ENCODE data around the gene SMIM10L2A. TPM values are rescaled to one million over a fixed set of nuclear protein-coding genes. Genes with fewer than 3 reads are reported as not detected.
"Not testable (repeated sequence)": the region's sequence is repeated elsewhere in the genome, so short reads cannot be mapped to it uniquely, and the experiment has no call there.

The SMIM10L2A gene
- total RNA-seq, 1 donor from 2014 or later, result 1.1 TPM

DNA sequence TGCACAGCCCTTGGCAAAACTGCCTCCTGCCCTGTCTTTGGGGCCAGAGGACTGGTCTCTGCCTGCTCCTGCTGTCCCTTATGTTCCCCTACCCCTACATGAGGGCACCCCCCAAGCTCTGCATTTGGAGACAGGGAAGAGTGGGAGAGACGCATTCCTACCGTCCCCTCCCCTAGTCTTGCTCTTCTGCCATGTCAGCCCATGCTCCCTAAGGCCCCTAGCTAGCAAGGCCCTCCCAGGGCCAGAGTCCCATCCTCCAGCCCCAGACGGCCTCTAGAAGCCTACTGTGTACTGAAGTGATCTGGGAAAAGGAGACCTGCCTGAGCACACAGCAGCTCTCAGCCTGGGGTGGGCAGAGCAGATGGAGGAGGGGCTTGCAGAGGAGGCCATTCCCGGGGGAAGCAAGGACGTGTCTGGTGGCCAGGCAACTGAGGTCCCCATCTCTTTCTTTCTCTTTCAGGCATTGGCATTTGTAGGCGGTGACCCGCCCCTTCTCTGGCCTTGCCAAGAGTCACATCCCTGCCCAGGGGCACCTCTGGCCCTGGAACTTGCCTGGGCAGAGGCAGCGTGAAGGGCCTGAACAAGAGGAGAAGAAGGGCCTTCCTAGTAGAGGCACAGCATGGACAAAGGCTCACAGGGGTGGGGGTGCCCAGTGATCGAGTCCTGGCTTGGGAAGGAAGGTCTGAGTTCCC lies 1.6 kb downstream of the SMIM10L2A start:
- DNase-seq (ENCODE audit: low spot score), result not testable (repeated sequence)

DNA sequence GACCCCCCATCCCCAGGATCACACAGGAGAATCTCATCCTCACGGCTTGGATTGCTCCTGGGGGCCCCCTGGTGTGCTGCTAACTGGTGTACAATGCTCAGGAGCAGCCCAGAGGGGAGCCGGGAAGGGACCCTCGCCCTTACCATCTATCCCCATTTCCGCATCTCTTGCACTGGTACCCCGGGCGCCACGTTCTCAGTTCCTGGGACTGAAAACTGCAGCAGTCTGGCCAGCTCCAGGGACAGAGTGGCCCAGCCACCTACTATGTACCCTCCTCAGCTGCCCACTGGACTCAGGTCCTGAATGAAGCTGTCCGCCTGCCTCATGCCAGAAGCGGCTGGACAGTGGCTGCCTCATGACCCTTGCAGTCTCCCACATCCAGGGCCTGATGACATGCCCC lies 2.7 kb downstream of the SMIM10L2A start:
- DNase-seq (ENCODE audit: low spot score), result no peak

DNA sequence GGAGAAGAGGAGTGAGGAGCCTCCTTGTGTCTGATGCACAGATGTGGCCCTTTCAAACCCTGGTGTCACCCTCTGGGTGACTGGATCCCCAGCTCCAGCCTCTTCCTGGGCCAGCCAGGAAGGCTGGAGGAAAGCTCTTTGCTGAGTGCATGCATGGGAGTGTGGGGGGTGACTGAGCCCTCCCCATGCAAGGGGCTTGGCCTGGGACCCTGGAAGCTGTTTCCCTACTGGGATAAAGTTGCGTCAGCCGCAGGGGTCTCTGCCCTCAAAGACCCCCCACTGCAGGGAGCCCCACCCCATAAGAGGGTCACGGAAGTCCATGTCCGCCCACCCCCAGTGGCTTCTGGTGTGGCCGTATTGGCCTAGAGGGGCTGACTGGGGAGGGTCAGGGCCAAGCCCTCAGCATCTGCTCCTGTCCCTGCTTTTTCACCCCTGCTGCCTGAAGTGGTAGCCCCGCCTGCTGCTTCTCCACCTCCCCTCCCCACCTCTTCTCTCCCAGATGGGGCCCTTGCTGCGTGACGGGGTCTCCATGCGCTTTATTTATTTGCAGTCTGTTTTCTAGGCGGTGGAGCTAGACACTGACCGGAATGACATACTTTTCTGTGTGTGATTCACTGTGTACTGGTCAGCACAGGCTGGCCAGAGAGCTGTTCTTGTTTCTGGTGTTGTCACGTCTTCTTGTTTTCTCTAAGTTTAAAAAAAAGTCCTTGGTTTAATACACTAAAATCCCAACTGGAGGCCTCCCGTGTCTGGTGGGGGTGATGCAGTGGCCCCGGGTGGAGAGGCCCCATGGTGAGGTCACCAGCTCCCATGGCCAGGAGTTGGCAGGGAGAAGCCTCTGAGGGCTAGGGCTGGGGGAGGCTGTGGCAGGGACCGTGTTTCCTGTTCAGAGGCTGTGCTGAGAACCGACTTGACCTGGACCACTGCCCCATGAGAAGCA lies 3.6 kb downstream of the SMIM10L2A start:
- DNase-seq (ENCODE audit: low spot score), result no peak

DNA sequence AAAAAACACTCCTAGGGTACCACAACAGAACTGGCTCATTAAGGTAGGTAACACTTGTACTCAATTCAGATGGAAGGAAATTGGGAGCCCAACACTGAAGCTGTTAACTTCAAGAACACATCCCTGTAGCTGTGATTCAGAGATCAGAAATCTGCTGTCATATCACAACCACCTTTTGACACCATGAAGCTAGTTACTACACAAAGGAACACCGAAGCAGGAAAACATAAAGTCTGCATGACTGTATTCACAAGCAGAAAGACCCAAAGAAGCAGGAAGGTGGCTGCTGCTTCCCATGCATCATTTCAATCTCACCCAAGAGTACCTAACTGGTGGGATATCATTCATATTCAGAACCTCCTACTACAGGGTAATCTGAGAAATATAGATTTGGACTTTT lies 7.7 kb downstream of the SMIM10L2A start:
- no peak for DNase-seq (ENCODE audit: low spot score)

DNA sequence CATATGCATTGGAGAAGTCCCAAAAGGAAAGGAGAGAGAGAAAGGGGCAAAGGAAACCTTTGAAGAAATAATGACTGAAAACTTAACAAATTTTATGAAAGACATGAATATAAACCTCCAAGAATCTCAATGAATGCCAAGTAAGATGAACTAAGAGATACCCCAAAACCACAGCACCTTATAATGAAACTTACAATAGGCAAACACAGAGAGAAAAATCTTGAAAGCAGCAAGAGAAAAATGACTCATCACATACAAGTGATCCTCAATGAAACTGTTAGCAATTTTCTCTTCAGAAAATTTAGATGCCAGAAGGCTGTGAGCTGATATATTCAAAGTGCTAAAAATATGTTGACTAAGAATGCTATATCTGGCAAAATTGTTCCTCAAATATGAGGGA lies 10.1 kb downstream of the SMIM10L2A start:
- DNase-seq (ENCODE audit: low spot score), result no peak

DNA sequence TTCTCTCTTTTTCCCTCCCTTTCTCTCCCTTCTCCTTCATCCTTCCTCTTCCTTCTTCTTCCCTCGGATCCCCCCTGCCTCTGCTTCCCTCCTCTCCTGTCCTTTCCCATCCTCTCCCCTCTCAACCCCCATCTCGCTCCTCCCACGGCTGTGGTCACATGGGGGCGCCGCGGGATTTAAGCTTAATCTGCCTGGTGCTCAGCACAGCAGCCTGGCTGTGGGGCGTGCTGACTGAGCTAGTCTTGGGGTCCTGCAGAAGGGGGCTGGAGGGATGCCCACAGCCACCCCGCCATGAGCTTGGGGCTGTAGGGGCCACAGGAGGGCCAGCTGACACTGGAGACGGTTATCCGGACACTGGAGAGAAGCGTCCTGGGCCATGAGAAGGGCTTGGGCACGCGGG lies 10.7 kb downstream of the SMIM10L2A start:
- no peak for DNase-seq (ENCODE audit: low spot score)

DNA sequence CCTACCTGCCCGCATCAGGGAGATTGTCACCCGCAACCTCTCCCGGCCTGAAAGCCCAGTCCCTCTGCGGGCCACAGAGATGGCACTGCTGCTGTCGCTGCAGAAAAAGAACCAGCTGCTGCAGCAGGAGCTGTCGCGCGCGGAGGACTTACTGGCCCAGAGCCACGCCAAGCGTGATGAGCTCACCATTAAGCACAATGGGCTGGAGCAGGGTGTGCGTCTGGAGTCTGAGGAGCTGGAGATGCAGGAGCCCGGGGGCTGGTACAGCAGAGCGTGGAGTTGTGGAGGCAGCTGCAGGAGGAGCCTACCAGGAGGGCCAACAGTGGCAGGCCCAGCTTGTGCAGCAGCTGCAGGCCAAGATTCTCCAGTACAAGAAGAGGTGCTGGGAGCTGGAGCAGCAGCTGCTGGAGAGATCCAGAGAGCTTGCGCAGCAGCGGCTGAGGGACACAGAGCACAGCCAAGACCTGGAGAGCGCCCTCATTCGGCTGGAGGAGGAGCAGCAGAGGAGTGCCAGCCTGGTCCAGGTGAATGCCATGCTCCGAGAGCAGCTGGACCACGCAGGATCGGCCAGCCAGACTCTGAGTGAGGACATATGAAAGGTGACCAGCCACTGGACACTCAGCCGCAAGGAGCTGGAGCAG lies 11.3 kb downstream of the SMIM10L2A start:
- no peak for DNase-seq (ENCODE audit: low spot score)

DNA sequence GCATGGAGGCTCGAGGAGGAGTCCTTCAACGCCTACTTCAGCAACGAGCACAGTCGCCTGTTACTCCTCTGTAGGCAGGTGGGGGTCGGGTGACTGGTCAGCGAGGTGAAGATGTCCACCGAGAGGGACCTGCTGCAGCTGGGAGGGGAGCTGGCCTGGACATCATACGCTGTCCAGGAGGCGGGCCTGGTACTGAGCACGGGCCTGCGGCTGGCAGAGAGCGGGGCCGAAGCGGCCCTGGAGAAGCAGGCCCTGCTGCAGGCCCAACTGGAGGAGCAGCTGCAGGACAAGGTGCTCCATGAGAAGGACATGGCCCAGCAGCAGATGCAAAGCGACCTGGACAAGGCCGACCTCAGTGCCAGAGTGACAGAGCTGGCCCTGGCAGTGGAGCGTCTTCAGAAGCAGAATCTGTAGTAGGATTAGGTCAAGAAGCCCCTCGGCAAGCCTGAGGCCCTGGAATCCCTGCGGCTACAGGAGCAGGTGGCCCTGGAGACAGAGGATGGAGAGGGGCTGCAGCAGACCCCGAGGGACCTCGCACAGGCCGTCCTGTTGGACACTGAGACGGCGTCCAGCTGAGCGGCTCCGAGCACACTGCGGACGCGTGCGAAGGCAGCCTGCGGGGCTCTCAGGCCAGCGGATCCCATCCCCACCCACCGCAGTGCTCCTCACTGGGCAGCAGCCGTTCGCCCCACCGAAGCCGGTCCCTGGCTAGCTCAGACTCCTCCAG lies 11.9 kb downstream of the SMIM10L2A start:
- no peak for DNase-seq (ENCODE audit: low spot score)

DNA sequence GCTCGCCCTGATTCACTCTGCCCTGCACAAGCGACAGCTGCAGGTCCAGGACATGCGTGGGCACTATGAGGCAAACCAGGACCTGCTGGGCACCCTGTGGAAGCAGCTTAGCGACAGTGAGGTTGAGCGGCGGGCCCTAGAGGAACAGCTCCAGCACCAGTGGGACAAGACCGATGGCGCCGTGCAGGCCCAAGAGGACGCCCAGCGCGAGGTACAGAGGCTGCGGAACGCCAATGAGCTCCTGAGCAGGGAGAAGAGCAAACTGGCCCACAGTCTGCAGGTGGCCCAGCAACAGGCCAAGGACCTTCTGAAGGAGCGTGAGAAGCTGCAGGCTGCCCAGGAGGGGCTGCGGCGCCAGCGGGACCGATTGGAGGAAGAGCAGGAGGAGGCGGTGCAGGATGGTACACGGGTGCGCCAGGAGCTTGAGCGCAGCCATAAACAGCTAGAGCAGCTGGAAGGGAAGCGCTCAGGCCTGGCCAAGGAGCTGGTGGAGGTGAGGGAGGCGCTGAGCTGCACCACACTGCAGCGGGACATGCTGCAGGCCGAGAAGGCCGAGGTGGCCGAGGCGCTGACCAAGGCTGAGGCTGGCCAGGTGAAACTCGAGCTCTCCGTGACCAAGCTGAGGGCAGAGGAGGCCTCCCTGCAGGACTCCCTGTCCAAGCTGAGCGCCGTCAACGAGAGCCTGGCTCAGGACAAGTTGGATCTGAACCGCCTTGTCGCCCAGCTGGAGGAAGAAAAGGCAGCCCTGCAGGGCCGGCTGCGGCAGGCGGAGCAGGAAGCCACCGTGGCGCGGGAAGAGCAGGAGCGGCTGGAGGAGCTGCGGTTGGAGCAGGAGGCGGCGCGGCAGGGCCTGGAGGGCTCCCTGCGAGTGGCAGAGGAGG lies 12.8 kb downstream of the SMIM10L2A start:
- no peak for DNase-seq (ENCODE audit: low spot score)

DNA sequence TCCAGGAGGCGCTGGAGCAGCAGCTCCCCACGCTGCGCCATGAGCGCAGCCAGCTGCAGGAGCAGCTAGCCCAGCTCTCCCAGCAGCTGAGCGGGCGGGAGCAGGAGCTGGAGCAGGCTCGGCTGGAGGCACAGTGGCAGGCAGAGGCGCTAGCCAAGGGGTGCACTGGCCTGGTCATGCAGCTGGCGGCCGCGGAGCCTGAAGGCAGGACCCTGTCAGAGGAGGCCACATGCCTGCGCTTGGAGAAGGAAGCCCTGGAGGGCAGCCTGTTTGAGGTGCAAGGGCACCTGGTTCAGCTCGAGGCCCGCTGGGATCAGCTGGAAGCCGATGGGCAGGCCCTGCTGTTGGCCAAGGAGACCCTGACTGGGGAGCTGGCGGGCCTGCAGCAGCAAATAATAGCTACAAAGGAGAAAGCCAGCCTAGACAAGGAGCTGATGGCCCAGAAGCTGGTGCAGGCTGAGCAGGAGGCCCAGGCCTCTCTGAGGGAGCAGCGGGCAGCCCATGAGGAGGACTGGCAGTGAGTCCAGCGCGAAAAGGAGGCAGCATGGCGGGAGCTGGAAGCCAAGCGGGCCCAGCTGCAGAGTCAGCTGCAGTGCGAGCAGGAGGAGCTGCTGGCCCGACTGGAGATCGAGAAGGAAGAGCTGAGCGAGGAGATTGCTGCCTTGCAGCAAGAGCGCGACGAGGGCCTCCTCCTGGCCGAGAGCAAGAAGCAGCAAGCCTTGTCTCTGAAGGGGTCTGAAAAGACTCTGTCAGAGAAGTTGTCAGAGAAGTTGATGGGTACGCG lies 13.6 kb downstream of the SMIM10L2A start:
- DNase-seq (ENCODE audit: low spot score), result no peak

DNA sequence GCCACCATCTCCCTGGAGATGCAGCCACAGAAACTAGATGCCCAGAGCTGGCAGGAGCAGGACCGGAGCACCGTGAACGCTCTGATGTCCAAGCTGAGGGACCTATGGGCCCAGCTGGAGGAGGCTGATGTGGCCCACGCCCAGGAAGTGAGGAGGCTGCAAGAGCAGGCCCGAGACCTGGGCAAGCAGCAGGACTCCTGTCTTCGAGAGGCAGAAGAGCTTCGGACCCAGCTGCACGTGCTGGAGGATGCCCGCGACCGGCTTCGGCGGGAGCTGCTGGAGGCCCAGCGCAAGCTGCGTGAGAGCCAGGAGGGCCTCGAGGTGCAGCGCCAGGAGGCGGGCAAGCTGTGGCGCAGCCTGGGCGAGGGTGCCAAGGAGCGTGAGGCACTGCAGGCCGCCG lies 14.2 kb downstream of the SMIM10L2A start:
- DNase-seq (ENCODE audit: low spot score), result no peak

DNA sequence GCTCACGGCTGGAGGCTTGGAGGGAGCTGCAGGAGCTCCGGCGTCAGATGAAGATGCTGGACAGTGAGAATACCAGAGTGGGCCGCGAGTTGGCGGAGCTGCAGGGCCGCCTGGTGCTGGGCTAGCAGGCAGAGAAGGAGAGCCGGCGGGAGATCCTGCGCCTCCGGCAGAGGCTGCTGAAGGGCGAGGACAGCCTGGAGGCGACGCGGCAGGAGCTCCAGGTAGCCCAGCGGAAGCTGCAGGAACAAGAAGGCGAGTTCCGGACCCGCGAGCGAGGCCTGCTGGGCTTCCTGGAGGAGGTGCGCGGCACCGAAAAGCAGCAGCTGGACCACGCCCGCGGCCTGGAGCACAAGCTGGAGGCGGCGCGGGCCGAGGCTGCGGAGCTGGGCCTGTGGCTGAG lies 14.7 kb downstream of the SMIM10L2A start:
- DNase-seq (ENCODE audit: low spot score), result no peak

DNA sequence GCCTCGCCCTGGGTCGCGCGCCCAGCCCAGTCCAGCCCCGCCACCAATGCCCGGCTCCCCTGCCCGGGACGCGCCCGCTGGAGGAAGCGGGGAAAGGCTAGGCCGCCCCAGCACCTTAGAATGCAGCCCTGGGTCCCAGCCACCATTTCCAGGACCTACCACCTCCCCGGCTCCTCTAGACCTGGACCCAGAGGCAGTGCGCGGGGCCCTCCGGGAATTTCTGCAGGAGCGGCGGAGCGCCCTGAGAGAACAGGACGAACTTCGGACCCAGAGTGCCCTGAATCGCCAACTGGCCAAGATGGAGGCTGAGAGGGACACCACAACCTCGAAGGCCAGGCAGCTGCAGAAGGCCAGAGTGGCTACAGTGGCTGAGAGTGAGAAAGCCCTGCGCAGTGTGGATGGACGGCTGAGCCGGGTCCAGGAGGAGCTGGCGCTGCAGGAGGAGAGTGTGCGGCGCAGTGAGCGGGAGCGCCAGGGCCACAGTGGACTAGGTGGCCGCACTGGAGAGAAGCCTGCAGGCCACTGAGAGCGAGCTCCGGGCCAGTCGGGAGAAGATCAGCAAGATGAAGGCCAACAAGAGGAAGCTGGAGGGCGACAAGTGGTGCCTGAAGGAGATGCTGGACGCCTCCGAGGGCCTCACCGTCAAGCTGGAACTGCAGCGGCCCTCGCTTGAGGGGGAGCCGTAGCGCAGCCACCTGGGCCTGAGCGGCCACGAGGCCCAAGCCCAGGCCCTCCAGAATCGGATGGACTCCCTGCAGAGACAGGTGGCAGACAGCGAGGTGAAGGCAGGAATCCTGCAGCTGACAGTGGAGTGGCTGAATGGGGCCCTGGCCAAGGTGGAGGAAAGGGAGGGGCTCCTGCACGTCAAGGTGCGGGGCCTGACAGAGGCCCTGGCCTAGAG lies 15.5 kb downstream of the SMIM10L2A start:
- no peak for DNase-seq (ENCODE audit: low spot score)

DNA sequence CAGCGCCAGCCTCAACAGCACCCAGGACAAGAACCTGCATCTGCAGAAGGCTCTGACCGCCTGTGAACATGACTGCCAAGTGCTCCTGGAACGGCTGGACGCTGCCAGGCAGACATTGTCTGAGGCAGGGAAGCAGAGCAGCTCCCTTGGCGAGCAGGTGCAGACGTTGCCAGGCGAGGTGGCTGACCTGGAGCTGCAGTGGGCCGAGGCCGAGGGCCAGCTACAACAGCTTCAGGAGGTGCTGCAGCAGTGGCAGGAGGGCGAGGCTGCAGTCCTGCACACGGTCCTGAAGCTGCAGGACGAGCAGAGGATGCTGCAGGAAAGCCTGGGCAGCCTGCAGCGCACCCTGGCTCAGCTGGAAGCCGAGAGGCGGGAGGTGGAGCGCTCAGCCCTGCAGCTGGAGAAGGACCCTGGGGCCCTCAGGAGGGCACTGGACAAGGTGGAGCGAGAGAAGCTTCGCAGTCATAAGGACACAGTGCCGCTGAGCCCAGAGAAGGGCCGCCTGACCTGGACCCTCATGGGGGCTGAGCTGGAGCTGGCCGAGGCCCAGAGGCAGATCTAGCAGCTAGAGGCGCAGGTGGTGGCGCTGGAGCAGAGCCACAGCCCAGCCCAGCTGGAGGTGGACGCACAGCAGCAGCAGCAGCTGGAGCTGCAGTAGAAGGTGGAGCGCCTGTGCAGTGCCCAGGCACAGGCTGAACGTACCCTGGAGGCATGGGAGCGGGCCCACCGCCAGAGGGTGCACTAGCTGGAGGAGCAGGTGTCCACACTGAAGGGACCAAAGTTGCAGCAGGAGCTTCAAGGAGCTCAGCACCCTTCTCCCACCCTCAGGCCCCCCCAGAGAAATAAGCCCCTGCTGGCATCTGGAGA lies 16.4 kb downstream of the SMIM10L2A start:
- DNase-seq (ENCODE audit: low spot score), result no peak

DNA sequence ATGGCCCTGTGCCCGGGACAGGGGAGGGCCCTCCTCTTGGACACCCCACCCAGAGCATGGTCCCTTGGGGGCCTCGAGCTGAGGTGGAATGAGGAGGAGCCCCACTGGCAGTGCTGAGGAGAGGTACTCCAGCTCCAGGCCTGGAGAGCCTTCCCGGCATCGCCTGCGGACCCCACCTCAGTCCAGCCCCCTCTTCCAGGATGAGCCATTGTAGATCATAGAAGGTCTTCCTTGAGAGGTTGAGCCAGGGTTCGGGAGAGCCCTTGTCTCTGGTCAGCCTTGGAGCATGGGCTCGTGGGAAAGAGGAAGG lies 16.9 kb downstream of the SMIM10L2A start:
- no peak for DNase-seq (ENCODE audit: low spot score)

DNA sequence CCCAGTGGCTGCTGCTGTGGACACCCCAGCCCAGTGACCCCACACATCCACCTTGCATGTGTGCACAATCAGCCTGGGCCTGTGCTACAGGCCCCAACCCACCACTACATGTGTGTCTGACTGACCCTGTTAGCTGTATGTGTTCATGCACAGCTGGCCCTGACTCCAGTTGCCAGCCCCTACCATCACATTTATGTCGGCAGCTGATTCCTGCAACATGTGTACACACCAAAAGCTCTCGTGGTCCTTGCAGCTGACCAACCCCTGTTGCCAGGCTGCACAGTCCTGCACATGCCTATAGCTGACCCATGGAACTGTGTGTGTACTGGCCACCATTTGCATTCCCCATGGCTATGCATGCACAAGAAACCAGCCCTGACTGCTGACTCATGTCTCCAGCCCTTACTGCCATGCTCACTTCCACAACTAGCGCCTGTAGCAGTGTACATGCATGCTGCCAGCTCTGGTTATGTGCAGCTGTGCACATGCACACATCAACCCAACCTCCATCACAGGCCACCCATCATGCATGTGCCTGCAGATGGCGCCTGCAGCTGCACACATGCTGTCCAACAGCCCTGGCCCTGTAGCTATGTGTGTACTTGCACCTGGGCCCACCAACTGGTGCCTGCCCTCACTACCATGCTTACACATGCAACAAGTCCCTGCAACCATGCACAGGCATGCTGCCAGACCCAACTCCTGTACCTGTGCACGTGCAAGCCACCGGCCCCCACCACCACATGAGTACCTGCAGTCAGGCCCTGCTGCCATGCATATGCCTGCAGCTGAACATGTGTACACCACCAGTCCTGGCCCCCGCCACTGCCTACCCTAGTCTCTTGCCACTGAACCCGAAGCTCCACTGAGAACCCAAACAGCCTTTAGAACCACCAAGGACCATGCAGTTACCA lies 28.1 kb downstream of the SMIM10L2A start:
- DNase-seq (ENCODE audit: low spot score), result no peak

DNA sequence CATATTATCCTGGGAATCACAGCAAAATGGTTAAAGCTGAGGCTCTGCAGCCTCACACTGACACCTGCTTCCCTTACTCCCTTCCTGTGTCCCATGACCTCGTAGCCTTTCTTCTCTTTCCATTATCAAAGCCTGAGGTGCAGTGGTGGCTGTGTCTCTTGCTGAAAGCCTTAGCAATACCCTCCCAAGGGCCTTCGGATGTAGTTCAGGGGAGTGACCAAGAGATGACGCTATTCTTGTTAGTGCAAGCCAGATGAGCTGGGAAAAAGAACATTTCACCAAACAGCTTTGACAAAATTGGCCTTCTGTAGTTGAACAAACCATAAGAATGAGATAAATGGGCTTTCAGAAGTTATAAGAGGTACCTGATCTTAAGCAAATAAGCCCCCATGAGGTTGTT lies 31.6 kb downstream of the SMIM10L2A start:
- DNase-seq (ENCODE audit: low spot score), result no peak
